ENCODE results near the gene DBF4B.
A peak's percentile ranks its signal among the peaks of the same experiment; 100 is the strongest.
"Not testable (repeated sequence)": the region's sequence is repeated elsewhere in the genome, so short reads cannot be mapped to it uniquely, and the experiment has no call there.

Gene DBF4B, protein sequence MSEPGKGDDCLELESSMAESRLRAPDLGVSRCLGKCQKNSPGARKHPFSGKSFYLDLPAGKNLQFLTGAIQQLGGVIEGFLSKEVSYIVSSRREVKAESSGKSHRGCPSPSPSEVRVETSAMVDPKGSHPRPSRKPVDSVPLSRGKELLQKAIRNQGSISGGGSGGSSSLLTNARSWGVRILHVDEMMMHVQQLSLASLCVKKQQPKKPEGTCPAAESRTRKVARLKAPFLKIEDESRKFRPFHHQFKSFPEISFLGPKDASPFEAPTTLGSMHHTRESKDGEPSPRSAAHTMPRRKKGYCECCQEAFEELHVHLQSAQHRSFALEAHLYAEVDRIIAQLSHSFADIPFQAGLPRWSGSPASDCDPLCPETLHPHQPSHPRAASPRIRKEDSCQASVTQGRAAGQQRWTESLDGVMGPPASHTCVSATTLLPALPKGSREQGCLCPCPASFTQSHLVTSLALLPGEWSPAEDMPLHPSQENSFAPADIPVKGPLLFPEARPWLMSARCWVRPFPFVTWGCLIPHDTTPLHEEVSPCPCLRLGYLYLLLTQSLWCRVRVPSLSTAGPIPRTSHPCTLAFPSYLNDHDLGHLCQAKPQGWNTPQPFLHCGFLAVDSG

DNA sequence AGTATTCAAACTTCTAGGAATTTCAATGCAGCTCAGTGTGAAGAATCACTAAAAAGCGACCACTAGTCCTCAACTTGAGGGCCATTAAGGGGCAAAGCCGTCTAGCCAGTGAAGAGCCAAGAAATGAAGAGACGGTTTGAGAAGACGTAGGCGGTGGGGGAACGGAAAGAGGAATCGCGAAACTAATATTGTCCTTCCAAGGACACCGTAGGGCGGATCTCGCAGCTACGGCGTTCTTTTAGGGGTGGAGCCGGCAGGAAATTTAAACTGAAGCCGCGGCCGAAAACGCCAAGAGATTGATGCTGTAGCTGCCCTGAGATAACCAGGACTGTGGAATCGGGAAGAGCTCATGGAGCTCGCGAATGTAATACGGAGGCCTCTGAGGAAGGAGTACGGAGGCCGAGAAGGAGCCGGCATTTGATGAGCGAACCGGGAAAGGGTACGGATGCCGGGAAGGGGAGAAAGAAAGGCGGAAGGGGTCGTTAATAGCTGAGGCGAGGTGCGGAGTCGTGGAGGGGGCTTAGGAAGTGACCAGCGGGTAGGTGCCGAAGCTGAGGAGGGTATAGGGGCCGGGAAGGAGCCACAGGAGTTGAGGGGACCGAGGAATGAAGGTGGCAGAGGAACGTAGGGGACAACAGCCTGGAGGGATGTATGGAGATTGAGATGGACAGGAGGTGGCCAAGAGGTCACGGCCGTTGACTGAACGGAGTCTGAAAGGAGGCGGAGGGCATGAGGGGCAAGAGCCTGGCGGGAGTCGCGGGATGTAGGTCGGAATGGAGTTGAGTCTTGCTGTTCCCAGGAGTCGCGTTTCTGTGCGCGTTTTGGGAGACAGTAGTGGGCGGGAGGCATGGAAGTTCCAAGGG is at the start of gene DBF4B:
Gene DBF4B, plus strand, starts transcription at position 265 of the 863 bp plus-strand sequence. Its CDS starts 156 bp downstream, at position 421.
- peak; percentile 68 to 80 for DNase-seq (ENCODE audit: low read depth in 2 of 2)

- no peak for DNase-seq (ENCODE audit: low read depth in 2 of 2)
Observed at GRCh38 chr17:44661835-44662234, 46.6 kb upstream of the DBF4B start.

GRCh38 chr17:44663095-44663494 is 45.4 kb upstream of the DBF4B start:
- no peak for DNase-seq (ENCODE audit: low read depth in 2 of 2)

DNA sequence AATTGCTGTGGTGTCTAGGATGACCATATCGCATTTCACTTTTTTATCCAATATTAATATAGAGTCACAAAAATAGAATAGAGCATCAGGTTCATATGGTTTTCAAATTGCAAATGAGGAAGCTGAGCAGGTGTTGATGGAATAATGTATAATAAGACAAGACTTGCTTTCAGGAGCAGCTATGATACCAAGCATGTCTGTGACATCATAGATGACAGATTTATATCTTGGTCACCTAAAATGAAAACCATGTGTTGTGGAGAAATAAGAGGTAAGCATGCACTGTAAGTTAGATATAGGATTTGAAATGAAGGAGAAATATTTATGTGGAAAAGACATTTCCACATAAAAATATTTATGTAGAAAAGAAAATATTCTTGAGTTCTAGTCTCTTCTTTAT is 43.6 kb upstream of the DBF4B start:
- DNase-seq (ENCODE audit: low read depth in 2 of 2): no peak

DNA sequence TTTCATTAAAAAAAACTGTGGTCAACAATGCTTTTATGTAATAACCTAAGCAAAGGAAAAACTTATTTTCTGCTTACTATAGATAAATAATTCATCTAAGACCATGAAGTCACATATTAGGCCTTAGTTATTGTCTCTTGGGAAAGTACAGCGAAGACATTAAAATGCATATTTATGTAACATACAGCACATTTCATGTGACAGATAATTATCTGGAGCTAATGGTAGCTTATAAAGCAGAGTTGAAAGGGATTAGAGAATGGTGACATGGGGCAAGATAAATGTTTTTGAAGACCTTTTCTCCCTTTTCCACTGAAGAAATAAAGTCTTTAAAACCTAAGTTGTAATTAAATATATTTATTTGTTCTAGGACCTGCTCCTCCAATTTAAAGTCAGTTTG is 42.5 kb upstream of the DBF4B start:
- DNase-seq (ENCODE audit: low read depth in 2 of 2): no peak

DNA sequence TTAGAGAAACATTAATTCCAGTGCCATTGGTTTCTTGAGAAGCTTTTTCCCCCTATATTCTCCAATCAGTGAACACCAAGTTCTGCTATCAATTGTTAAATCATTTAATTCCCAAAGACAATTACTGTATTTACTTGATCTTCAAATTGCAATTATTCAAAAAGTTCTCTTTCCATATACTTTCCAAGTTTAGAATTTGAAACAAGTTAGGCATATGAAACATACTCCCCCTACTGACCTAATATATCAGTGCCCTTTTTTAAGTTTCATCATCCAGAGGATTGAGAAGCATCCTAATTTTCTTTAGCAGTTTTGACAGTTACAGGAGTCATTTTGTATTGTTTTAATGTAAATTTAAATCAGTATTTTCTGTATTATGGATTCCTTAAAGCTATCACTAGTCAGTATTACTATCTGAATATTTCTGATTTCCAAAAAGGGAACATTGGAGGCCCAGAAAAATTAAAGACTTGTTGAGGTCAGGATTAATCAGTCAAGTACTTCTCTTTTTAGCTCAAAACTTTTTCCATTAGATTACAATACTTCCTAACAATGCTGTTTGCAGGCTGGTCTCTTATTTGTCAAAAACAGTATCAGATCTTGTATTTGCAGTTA is 35.9 kb upstream of the DBF4B start:
- no peak for DNase-seq (ENCODE audit: low read depth in 2 of 2)

- DNase-seq (ENCODE audit: low read depth in 2 of 2): no peak
Observed at GRCh38 chr17:44673893-44674292, 34.6 kb upstream of the DBF4B start.

- no peak for DNase-seq (ENCODE audit: low read depth in 2 of 2)
Observed at GRCh38 chr17:44677136-44677535, 31.3 kb upstream of the DBF4B start.

DNA sequence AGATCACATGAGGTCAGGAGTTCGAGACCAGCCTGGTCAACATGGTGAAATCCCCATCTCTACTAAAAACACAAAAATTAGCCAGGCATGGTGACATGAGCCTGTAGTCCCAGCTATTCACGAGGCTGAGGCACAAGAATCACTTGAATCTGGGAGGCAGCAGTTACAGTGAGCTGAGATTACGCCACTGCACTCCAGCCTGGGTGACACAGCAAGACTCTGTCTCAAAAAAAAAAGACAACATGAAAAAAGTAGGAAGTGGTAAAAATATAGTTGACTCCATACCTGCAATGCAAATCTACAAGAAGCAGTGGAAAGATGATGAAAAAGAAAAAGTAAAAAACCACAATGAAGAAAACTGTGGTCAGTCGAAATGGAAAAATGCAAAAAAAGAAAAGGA is 25.2 kb upstream of the DBF4B start:
- DNase-seq (ENCODE audit: low read depth in 2 of 2): not testable (repeated sequence)

DNA sequence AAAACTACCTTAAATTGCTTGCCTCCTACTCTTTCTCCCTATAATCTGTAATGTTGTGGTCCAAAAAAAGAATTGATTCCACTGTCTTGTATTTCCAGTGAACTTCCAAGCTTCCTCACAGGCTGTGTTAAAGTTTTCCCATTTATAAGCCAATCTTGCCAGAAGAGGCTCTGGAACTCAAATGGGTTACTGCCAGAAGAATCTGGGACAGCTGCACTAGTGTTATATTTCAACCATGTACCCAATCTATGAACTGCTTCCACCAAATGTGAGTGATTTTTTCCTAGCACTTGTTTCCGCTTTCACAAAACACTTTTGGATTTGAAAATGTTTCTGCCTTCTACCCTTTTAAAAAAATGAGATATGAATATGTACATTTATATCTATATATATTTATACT is 20.7 kb upstream of the DBF4B start:
- DNase-seq (ENCODE audit: low read depth in 2 of 2): no peak

- no peak for DNase-seq (ENCODE audit: low read depth in 2 of 2)
Observed at GRCh38 chr17:44688200-44688599, 20.3 kb upstream of the DBF4B start.

GRCh38 chr17:44688675-44689476 is 19.6 kb upstream of the DBF4B start:
- DNase-seq (ENCODE audit: low read depth in 2 of 2): no peak

- peak; percentile 86 to 87 for DNase-seq (ENCODE audit: low read depth in 2 of 2)
Observed at GRCh38 chr17:44689477-44690217, 18.8 kb upstream of the DBF4B start, which contains the start of gene CCDC43. Gene CCDC43 (minus strand): TSS chr17:44689776. CDS start chr17:44689753, 23 bp downstream.

DNA sequence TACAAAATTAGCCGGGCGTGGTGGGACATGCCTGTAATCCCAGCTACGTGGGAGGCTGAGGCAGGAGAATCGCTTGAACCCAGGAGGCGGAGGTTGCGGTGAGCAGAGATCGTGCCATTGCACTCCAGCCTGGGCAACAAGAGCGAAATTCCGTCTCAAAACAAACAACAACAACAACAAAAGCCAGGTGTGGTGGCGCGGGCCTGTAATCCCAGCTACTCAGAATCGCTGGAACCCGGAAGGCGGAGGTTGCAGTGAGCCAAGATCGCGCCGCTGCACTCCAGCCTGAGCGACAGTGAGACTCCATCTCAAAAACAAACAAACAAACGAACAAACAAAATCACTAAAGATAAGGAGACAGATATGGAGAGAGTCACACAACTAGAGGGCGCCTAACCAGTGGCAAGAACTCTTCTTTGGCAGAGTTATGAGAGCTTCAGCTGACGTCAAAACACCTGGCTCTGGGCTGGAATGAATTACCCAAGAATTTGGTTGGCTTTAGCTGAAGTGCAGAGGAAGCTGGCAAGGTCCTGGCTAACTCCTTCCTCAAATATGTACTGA is 17.6 kb upstream of the DBF4B start:
- DNase-seq (ENCODE audit: low read depth in 2 of 2): not testable (repeated sequence)

DNA sequence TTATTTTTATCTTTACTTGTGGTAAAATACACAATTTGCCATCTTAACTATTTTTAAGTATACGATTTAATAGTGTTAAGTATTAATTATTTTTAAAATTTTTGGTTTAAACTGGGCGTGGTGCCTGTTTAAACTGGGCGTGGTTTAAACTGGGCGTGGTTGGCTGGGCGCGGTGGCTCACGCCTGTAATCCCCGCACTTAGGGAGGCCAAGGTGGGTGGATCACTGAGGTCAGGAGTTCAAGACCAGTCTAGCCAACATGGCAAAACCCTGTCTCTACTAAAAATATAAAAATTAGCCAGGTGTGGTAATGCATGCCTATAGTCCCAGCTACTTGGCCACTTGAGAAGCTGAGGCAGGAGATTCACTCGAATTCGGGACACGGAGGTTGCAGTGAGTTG is 14.9 kb upstream of the DBF4B start:
- no peak for DNase-seq (ENCODE audit: low read depth in 2 of 2)

DNA sequence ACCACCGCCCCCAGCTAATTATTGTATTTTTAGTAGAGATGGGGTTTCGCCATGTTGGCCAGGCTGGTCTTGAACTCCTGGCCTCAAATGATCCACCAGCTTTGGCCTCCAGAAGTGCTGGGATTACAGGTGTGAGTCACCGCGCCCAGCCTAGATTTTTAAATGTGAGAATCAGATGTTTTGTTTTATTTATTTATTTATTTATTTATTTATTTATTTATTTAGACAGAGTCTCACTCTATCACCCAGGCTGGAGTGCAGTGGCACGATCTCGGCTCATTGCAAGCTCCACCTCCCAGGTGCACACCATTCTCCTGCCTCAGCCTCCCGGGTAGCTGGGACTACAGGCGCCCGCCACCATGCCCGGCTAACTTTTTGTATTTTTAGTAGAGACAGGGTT is 8.2 kb upstream of the DBF4B start:
- not testable (repeated sequence) for DNase-seq (ENCODE audit: low read depth in 2 of 2)

DNA sequence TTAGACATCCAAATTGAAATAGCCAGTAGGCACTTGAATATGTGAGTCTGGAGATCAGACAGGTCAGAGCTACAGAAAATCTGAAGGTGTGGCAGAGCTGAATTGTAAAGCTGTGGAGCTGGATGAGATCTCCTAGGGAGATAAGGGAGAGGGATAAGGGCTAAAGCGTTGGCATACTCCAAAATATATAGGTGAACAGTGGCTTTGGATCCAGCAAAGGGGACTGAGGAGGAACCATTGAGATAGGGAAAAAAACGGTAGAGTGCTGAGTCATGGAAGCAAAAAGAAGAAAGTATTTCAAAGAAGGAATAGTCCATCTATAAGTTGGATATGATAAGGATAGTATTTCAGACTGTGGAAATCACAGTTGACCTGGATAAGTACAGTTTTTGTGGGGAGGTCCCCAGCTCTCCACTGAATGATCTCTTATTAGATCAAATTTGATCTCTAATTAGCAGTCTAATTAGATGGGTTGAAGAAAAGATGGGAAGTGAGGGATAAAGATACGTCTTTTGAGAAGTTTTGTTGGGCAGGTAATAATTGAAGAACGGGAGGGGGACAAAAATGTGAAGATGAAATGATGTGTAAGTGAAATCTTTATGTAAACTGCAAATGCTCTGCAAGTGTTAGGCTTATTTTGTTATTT is 587 bp upstream of the DBF4B start:
- no peak for DNase-seq (ENCODE audit: low read depth in 2 of 2)

GRCh38 chr17:44719444-44719843 is 11.0 kb downstream of the DBF4B start:
- DNase-seq (ENCODE audit: low read depth in 2 of 2): no peak

- no peak for DNase-seq (ENCODE audit: low read depth in 2 of 2)
Observed at GRCh38 chr17:44722254-44722653, 13.8 kb downstream of the DBF4B start.

All from stimulated activated CD4-positive, alpha-beta T cell treated with anti-CD3 and anti-CD28 coated beads, Interleukin-15, amount 100 ng/mL, for 48 hours (primary cell).